Activated T-helper 2 cell treated with anti-CD3 and anti-CD28 coated beads, Interferon-gamma antibody, Interleukin-2, Interleukin-4, amounts not matched to agents 10 μg/mL and 5 μg/mL and 100 μg/mL, durations not matched to agents 14 hours and 24 hours and 36 hours (primary cell): ENCODE results near the gene C3orf18. TPM values are rescaled to one million over a fixed set of nuclear protein-coding genes. Genes with fewer than 3 reads are reported as not detected.

Experiments used
- DNase-seq: peaks from one replicate; pipeline ENCODE4 v3.0.0; 2021; ENCODE audit warnings: low spot score
- H3K27ac Mint-ChIP-seq: one replicate; pipeline ENCODE4 v1.8.0; 2021; ENCODE audit warnings: mixed read lengths
- H3K27me3 Mint-ChIP-seq: one replicate; pipeline ENCODE4 v1.8.0; 2021; ENCODE audit warnings: low read depth, mixed read lengths
- H3K36me3 Mint-ChIP-seq: one replicate; pipeline ENCODE4 v1.8.0; 2021; ENCODE audit warnings: low read depth, mixed read lengths
- H3K4me1 Mint-ChIP-seq: one replicate; pipeline ENCODE4 v1.8.0; 2021; ENCODE audit warnings: low read depth, mixed read lengths
- H3K4me3 Mint-ChIP-seq: one replicate; pipeline ENCODE4 v1.8.0; 2021; ENCODE audit warnings: low read depth, mild to moderate bottlenecking, moderate library complexity, mixed read lengths
- H3K9me3 Mint-ChIP-seq: one replicate; pipeline ENCODE4 v1.8.0; 2021; ENCODE audit warnings: mixed read lengths
- intact Hi-C: fragments of 100-400 bp; cut with micrococcal nuclease; formaldehyde crosslinking; loops from one replicate; pipeline ENCODE4 v1.15.1; 2023
- total RNA-seq: library from RNA; stranded (reverse); gene quantifications from 2 replicates; pipeline ENCODE4 v1.2.3, GENCODE V29; 2022

C3orf18 gene
- total RNA-seq, 1 donor from 2014 or later, result 37.2 TPM

DNA sequence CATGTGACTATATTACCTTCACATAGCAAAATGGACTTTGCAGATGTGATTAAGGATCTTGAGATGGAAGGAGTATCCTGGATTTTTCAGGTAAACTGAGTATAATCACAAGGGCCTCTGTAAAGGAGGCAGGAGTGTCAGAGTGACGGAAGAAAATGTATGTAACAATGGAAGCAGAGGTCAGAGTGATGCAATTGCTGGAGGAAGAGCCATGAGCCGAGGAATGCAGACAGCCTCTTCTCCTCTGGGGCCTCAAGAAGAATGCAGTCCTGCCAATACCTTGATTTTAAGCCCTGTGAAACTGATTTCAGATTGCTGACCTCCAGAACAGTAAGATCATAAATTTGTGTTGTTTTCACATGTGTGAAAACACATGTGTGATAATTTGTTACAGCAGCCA lies 16.8 kb upstream of the C3orf18 start:
- no peak for DNase-seq
- no peaks in the 10 kb centered on the region for H3K9me3 Mint-ChIP-seq
- H3K4me3 Mint-ChIP-seq, result no peak overlapping the region
- H3K27ac Mint-ChIP-seq, result peak overlapping the region; percentile 98
- H3K36me3 Mint-ChIP-seq, result peaks cover 71% of the 10 kb centered on the region
- intact Hi-C loops, result no loop called here
- peaks cover 72% of the 10 kb centered on the region for H3K4me1 Mint-ChIP-seq
- H3K27me3 Mint-ChIP-seq, result no peaks in the 10 kb centered on the region

DNA sequence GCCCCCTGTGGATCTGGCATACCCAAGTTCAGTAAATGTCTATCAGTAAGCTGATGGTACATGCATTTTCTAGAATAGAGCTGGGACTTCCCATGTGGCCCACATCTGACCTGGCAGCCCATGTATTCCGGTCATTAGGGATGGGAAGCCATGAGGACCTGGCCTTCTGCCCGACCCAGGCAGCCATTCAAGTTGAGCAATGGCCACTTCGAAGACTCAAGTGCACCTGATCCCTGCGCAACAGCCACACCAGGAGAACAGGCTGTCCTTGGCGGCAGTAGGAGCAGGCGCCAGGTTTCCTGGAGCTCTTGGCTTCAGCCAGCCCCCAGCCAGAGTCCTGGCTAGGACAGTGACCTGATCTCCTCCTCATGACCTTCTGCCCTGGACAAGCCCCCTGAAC lies 16.4 kb upstream of the C3orf18 start:
- Mint-ChIP-seq H3K4me1 (peaks cover 69% of the 10 kb centered on the region), H3K9me3 (no peaks in the 10 kb centered on the region), H3K4me3 (no peak overlapping the region), H3K27ac (peak overlapping the region; percentile 98), H3K27me3 (no peaks in the 10 kb centered on the region), H3K36me3 (peaks cover 76% of the 10 kb centered on the region)
- DNase-seq, result no peak
- intact Hi-C loops, result no loop called here

DNA sequence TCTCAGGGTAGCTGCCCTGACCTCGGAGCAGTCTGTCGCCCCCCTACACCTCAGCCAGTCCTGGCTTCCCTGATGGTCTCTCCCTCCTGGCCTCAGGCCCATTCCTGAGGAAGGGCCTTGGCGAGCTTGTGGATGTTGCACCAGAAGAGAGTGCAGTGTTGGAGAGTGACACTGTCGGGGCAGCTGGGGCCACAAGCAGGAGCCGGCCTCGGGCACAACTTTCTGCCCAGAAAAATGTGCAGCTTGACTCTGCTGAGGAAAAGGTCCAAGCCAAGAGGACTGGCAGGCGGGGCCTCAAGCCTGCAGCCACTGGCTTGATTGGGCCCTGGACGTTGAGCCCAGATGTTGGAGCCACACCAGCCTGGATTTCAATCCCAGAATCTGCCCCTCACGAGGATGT lies 14.5 kb upstream of the C3orf18 start:
- DNase-seq, result no peak
- Mint-ChIP-seq H3K9me3 (no peaks in the 10 kb centered on the region), H3K4me3 (no peak overlapping the region), H3K27ac (peak overlapping the region; percentile 64), H3K4me1 (peaks cover 60% of the 10 kb centered on the region), H3K36me3 (peaks cover 76% of the 10 kb centered on the region), H3K27me3 (no peaks in the 10 kb centered on the region)
- intact Hi-C loops, result no loop called here

DNA sequence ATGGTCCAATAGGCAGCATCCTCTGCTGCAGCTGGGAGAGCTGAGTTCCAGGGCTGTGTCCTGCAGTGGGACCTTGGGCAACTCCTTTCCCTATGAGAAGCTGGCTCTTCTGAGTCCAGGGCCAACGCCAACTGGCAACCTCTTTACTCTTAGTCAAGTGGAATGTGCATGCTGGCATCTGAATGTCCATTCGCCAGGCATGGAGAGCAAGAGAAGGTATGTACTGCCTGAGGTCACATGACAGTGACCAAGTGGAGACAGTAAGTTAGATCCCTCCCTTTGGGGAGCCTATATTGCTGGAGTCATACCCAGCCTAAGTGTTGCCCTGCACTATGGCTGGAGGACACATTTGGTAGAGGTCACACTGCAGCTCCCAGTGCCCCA lies 13.9 kb upstream of the C3orf18 start:
- Mint-ChIP-seq H3K27ac (peak overlapping the region; percentile 64), H3K4me3 (no peak overlapping the region), H3K9me3 (no peaks in the 10 kb centered on the region), H3K36me3 (peaks cover 80% of the 10 kb centered on the region), H3K27me3 (no peaks in the 10 kb centered on the region), H3K4me1 (peaks cover 55% of the 10 kb centered on the region)
- intact Hi-C loops, result no loop called here
- no peak for DNase-seq

DNA sequence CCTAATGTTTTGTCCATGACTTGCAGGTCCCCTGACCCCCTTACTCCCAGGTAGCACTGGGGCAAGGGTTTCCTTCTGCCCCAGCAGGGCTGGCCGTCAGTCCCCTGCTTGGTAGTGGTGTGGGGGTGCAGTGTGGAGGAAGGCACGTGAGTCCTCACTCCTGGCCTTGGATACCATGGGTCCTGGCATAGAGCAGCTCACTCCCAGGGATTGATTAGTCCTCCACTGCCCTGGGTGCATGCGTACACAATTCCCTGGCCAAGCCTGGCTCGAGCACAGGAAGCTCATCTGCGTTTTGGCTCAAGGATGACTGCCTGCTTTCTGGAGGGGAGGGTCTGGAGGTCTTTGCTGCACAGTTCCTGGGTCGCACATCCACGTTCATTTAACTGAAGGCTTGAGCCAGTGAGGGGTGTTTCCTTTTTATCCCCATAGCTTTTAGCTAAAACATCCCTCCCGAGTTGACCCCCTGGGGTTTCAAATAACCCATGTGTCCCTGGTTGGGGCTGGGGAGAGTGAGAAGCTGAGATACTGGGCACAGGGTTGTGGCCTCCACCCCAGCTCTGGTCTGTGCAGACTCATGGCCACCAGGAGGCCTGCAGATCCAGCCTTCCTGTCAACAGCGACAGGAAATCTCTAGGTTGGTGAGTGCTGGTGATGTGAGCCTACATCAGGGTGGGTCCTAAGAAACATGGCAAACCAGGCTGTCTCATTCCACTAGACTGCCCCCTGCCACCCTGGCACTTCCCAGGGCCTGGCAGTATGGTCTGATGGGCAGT lies 13.3 kb upstream of the C3orf18 start:
- DNase-seq, result no peak
- H3K4me3 Mint-ChIP-seq, result no peak overlapping the region
- H3K27ac Mint-ChIP-seq, result peak overlapping the region; percentile 62
- peaks cover 83% of the 10 kb centered on the region for H3K36me3 Mint-ChIP-seq
- intact Hi-C loops, result no loop called here
- H3K4me1 Mint-ChIP-seq, result peaks cover 54% of the 10 kb centered on the region
- H3K27me3 Mint-ChIP-seq, result no peaks in the 10 kb centered on the region
- no peaks in the 10 kb centered on the region for H3K9me3 Mint-ChIP-seq

DNA sequence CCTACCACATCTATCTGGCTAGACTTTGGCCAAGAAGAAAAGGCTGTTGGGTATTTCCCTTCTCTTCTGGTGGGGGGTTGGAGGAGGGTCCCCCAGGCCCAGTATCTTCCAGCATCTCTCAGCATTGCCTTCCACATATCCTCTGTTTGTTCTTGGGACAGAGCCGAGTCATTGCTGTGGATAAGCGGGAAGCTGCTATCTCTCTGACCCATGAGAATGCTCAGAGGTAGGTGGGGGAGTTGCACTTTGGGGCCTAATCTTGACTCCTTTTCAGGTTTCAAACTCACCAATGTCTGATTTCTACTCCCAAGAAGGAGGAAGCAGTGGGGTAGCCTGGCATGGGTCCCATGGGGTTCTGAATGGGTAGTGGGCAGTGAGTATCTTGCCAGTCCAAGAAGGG lies 9.8 kb upstream of the C3orf18 start:
- H3K4me3 Mint-ChIP-seq, result no peak overlapping the region
- H3K9me3 Mint-ChIP-seq, result no peaks in the 10 kb centered on the region
- intact Hi-C loops, result no loop called here
- H3K27ac Mint-ChIP-seq, result peak overlapping the region; percentile 69
- H3K4me1 Mint-ChIP-seq, result peaks cover 62% of the 10 kb centered on the region
- DNase-seq, result no peak
- H3K27me3 Mint-ChIP-seq, result no peaks in the 10 kb centered on the region
- peaks cover 73% of the 10 kb centered on the region for H3K36me3 Mint-ChIP-seq

DNA sequence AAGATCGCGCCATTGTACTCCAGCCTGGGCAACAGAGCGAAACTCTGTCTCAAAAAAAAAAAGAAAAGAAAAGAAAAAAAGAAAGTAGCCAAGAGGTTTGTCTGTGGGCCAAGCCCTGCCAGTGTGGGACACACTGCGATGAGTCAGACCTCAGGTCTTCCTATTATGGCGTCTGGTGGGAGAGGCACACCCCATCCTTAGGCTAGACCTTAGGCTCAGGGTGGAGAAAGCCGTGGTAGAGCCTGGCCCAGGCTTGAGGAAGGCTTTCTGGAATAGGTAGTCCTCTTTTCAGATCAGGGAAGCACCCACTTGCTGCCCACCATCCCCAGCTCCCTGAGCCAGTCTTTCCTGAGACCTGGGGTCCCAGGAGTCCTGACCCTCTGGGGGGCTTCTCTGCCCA lies 7.8 kb upstream of the C3orf18 start:
- Mint-ChIP-seq H3K4me1 (peaks cover 67% of the 10 kb centered on the region), H3K36me3 (peaks cover 75% of the 10 kb centered on the region), H3K27me3 (no peaks in the 10 kb centered on the region), H3K9me3 (no peaks in the 10 kb centered on the region), H3K27ac (peak overlapping the region; percentile 93), H3K4me3 (no peak overlapping the region)
- intact Hi-C loops, result no loop called here
- no peak for DNase-seq

DNA sequence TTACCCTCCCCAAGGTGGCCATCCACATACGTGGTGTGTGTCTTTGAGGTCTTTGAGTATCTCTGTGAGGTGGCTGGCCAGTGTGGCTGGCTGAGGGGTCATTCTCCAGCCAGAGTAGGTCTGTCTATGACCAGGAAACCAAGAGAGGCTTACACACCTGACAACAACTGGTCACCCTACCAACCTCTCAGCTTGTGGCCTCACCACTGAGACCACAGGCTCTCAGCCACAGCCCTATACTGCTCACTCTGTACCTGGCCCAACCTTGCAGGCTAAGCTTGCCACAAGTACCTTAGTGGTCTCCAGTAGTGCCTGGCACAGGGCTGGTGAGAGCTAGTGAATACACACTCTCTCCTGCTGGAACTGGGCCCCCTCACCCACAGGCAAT lies 6.9 kb upstream of the C3orf18 start:
- Mint-ChIP-seq H3K9me3 (no peaks in the 10 kb centered on the region), H3K4me3 (peak overlapping the region; percentile 64), H3K36me3 (peaks cover 78% of the 10 kb centered on the region), H3K27me3 (no peaks in the 10 kb centered on the region), H3K27ac (peak overlapping the region; percentile 93), H3K4me1 (peaks cover 68% of the 10 kb centered on the region)
- no peak for DNase-seq
- intact Hi-C loops, result loop anchor here (5.0 kb wide), 2 partner anchors 98 to 798 kb away; partner anchors contain the start of gene DOCK3

DNA sequence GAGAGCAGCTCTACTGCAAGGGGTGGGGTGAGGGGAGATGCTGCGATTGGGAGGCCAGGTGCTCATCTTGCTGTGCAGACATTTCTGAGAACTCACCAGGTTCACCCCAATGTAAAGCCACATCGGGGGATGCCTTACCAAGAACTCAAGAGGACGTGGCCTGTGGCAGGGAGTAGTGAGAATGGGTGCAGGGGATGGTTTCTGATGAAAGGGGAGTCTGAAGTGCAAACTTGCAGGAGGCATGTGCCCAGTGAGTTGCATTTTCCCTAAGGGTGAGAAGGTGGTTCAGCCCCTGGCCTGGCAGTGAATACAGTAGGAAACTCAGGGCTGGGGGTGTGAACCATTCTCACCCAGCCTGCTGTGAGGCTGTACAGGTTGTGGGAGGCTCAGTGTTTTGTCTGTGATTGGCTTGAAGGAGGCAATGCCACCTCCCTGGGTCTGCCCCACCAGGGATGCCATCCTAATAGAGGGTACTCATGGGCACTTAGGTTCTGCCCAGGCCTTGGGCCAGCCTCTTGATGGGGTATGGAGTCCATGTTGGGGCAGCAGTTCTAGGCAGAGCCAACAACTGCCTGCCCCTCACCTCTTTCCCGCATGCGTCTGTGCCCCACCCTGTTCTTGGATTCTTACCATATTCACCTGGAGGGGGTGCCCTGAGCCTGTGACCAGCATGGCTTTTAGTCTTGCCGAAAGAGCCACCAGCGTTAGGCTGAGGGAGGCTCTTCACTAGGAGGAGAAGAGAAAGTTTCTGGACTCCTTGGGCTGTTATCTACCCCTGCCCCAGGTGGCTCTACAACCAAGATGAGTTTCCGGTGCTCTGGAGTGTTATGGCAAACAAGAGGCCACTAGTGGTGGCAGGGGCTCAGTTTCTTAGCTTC lies 6.3 kb upstream of the C3orf18 start:
- peak overlapping the region; percentile 95 for H3K4me3 Mint-ChIP-seq
- no peaks in the 10 kb centered on the region for H3K9me3 Mint-ChIP-seq
- peaks cover 74% of the 10 kb centered on the region for H3K36me3 Mint-ChIP-seq
- DNase-seq, result peak; percentile 83
- intact Hi-C loops, result loop anchor here (1.0 to 5.0 kb wide), 5 partner anchors 16 to 817 kb away; partner anchors contain the start of genes DOCK3 and RBM15B
- H3K27ac Mint-ChIP-seq, result peak overlapping the region; percentile 93
- H3K4me1 Mint-ChIP-seq, result peaks cover 68% of the 10 kb centered on the region
- H3K27me3 Mint-ChIP-seq, result no peaks in the 10 kb centered on the region

DNA sequence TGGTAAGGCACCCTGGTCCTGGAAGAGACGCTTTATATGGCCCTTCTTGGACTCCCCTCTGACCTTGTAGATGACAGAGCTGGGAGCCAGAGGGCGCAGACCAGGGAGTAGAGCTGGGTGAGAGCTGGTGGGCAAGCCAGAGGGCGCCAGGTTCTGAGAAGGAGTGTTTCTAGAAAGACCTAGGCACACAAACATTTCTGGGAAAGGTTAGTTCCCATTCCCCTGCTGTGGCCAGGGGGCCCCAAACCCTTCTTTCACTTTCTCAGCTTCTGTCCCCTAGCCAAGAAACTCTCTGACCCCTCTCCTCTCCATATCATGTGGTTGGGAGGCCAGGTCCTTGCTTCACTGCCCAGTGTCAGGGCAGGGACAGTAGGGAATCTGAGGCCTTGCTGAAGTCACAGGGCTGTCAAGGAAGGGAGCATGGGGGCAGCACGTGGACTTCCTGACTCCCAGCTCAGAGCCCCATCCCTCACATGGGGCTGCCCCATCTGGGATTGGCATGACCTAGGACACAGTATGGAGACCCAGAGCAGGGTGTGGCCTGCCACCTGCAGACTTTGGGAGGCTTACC lies 5.3 kb upstream of the C3orf18 start:
- peaks cover 67% of the 10 kb centered on the region for H3K36me3 Mint-ChIP-seq

DNA sequence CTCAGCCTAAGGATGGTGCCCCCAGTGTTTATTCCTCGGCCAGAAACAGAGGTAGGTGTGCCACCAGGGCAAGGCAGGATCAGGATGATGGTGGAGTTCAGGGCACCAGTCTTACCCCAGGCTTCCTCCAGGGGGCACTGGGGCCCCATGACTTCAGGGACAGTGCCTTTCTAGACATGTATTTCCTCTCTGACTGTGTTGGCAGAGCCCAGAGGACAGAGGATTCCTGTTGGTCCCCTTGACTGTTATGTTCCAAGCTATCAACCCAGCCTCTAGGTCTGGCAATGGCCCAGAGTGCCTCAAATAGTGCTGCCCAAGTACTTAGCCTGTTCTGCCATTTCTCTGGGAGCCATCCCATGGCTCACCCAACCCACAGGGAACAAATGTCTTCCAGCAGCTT lies 4.6 kb upstream of the C3orf18 start:
- Mint-ChIP-seq H3K27me3 (no peaks in the 10 kb centered on the region), H3K36me3 (peaks cover 60% of the 10 kb centered on the region), H3K9me3 (no peaks in the 10 kb centered on the region), H3K4me1 (peaks cover 63% of the 10 kb centered on the region), H3K4me3 (peak overlapping the region; percentile 95), H3K27ac (peak overlapping the region; percentile 93)
- intact Hi-C loops, result loop anchor here (1.0 to 5.0 kb wide), 4 partner anchors 42 to 819 kb away; partner anchors contain the start of genes DOCK3 and RBM15B
- DNase-seq, result peak; percentile 77

More for the DNA sequence above, 5.3 kb upstream of the C3orf18 start:
- intact Hi-C loops, result loop anchor here (1.0 to 5.0 kb wide), 6 partner anchors 17 to 818 kb away; partner anchors contain the start of genes DOCK3 and RBM15B
- Mint-ChIP-seq H3K27me3 (no peaks in the 10 kb centered on the region), H3K27ac (peak overlapping the region; percentile 93), H3K9me3 (no peaks in the 10 kb centered on the region), H3K4me1 (peaks cover 66% of the 10 kb centered on the region), H3K4me3 (peak overlapping the region; percentile 95)
- DNase-seq, result peak; percentile 46

DNA sequence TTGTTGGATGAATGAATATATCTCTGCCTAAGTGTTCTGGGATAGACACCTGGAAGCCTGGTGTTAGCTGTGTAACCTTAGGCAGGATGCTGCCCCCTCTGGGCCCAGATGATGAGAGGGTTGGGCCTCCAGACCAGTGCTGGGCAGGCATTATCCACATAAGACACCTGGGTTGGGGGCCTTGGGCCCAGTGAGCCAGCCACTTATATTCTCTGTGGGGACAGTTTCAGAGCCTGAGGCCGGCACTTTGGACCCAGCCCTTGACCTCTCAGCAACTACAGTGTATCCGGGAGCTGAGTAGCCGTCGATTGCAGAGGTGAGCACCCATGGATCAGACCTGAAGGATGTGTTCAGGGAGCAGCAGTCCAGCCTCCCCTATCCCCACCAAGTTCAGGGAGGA lies 3.9 kb upstream of the C3orf18 start:
- peaks cover 66% of the 10 kb centered on the region for H3K4me1 Mint-ChIP-seq
- no peaks in the 10 kb centered on the region for H3K9me3 Mint-ChIP-seq
- peaks cover 56% of the 10 kb centered on the region for H3K36me3 Mint-ChIP-seq
- no peaks in the 10 kb centered on the region for H3K27me3 Mint-ChIP-seq
- no peak for DNase-seq
- peak overlapping the region; percentile 93 for H3K27ac Mint-ChIP-seq
- intact Hi-C loops, result loop anchor here (5.0 kb wide), 2 partner anchors 101 to 801 kb away; partner anchors contain the start of gene DOCK3
- peak overlapping the region; percentile 95 for H3K4me3 Mint-ChIP-seq
